Raji (cell line): ENCODE results near the gene WBP1.

Experiments
- POLR2A ChIP-seq: IDR thresholded peaks from 2 replicates; pipeline ENCODE4 v1.6.1; 2011; ENCODE audit warnings: low read depth, low read length, control low read depth; ENCODE audit not compliant: insufficient read depth

The WBP1 gene

DNA sequence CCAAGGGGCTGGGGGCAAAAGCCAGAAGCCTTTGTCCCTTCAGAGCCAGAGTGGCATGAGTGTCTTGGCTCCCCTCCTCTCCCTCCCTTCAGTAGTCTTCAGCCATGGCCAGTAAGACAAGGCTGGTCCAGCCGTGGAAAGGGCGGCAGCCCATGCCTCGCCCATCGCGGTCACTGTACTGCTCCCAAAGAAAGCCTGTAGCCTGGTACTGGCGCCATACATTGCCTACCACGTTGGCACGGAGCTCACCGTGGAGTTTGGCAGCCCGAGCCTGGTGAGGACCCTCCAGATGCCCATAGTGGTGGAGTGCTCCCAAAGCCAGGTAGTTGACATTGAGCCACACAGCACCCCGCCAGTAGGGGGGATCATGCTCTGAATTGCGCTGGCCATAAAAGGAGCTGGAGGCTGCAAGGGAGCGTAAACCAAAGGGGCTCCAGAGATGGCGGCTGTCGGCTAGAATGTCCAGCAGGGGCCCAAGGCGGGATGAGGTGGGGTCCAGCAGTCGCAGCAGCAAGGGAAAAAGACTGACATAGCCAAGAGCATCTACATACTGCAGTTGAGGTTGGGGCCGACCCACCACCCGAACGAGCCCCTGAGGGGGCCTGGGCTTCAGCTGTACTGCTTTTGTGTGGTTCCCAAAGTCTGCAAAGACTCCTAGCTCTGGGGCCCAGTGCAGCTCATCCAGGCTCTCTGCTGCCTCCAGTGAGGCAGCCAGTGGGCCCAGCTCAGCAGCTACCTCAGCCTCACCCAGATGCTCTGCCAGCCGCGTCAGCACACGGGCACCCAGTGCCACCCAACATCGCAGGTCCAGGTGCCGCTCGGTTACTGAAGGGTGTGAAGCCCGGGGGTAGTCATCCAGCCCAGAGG is 3.2 kb downstream of the WBP1 start:
- peak; percentile 1; the same call in 1 of the 2 replicates for TF ChIP-seq POLR2A

DNA sequence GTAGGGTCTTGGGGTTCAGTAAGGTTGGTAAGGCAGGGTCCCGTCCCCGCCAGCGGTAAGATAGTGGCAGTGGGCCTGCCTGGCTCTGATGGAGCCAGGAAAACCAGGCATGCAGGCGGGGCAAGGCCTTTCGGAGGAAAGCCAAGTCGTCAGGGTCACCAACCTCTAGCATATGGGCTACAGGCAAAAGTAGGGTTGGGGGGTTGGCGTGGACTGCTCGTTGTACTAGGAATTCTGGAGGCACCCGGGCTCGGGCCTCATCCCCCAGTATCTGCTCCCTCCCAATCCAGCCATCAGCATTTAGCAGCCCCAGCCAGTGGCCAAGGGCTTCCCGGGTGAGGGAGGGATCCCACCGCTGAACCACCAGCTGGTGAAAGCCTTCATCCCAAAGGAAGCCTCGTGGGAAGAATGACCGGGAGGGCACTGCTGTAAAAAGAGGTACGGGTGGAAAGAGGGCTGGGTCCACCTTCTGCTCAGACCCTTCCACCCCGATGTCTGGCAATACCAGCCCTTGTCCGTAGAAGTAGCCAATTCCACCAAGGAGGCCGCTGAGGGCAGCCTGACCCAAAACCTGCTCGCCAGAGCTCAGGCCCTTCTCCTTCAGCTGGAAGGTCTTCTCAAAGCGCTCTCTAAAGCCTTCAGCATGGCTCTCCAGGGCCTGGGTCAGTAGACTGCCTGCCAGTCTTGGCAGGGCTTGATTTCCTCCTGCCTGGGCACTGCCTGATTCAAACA is 4.0 kb downstream of the WBP1 start:
- peak; percentile 7; the same call in 1 of the 2 replicates for TF ChIP-seq POLR2A

- no peak for TF ChIP-seq POLR2A
These were observed 4.5 kb downstream of the WBP1 start for GRCh38 chr2:74462786-74463105.

GRCh38 chr2:74464406-74464805 is 6.2 kb downstream of the WBP1 start:
- TF ChIP-seq POLR2A: no peak

GRCh38 chr2:74471332-74472065 is 13.3 kb downstream of the WBP1 start:
- no peak for TF ChIP-seq POLR2A

DNA sequence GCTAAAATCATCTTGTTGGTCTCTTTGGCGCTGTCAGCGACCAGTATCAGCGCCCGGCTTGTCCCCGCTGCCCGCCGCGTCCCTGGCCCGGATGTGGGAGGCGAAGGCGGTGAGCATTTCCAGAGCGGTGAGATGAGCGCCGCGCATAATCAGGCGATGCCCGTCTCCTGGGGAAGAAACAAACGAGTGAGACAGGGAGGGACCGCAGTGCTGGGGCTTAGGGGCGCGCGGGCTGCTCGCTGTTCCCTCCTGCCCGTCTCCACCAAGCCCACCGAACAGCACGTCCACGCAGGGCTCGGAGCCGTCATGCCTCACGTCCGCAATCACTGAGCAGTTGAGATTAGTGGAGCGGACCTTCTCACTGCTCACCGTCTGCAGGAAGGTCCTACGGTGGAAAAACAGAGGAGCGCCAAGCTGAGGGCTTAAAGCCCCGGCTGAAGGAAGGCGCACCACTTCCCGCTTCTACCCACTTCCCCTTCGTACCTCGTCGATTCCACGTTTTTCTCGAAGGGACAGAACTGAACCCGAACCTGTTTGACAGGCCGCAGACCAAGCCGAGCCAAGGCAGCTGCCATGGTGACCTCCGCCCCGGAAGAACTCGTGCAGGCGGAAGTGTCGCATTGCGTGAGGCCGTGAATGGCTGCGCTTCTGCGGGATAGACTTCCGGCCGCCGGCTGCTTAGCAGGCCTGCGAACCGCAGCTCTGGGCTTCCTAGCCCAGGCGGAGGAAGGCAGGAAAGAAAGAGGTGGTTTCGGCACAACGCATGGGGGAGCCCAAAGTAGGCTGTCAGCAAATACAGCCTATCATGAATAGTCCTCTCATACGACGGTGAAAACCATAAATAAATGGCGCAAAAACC is 14.1 kb downstream of the WBP1 start, which contains the start of gene MRPL53:
Gene MRPL53 (minus strand): TSS at position 595 of the 859 bp plus-strand sequence. CDS start 20 bp downstream, at position 575.
- peak; percentile 92 for TF ChIP-seq POLR2A

DNA sequence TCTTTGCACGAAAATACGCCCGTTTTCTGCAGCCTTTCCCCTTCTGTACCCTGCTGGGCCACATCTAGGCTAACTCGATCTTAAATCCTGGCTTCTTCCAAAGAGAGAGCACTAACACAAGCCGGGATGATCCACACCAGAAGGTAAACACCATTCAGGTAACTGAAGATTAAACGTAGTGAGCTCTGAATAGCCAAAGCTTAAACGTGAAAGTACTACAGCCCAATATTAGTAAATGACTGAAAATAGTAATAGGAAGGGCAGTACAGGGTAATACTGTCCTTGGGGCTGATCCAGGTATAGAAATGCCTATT is 14.7 kb downstream of the WBP1 start:
- TF ChIP-seq POLR2A: no peak

DNA sequence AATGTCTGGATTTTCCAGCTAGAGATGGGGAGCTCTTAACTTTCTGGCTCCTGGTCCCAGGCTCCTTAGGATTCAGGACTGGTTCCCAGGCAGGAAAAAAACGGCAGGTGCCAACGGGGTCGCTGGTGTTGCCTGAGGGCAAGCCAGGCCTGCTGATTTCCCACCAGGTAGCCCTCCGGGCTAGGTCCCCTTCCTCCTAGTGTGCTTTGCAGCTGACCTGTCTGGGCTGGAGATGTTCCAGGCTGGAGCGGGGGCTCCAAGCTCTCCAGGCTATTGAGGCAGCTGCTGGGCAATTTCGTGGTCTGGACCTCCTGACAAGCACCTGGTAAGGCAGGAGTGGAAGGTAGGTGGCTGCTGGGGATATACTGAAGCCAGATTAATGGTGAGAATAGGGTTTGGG is 16.2 kb downstream of the WBP1 start:
- no peak for TF ChIP-seq POLR2A

DNA sequence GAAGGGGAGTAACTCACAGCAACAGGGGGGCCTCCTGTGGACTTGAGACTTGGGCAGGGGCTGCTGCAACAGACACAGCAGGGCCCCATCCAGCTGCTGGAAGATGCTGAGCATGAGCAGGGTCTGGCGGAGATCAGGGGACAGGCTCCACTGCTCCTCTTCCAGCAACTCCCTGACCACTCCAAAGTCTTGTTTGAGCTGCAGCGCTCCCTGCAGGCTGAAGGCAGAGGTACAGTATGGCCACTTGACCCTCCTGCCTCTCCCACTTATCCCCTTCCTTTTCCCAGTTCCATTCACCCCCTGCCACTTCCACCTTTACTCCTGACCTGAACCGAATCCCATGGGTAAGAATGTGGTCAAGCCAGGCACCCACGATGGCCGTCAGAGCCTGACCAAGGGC is 16.7 kb downstream of the WBP1 start:
- no peak for TF ChIP-seq POLR2A

GRCh38 chr2:74481431-74481830 is 23.2 kb downstream of the WBP1 start:
- no peak for TF ChIP-seq POLR2A

- TF ChIP-seq POLR2A: no peak; the same call in 1 of the 2 replicates
These were observed 23.9 kb downstream of the WBP1 start for GRCh38 chr2:74481961-74482800.

GRCh38 chr2:74482801-74483674 is 24.8 kb downstream of the WBP1 start, which contains the start of the genes CCDC142 and TTC31:
Gene CCDC142, minus strand, starts transcription at chr2:74482998. Its CDS starts 161 bp downstream, at chr2:74482837.
Gene TTC31, plus strand, starts transcription at chr2:74483081. Its CDS starts 15 bp downstream, at chr2:74483096.
- peak; percentile 78 for TF ChIP-seq POLR2A

GRCh38 chr2:74486141-74486540 is 27.9 kb downstream of the WBP1 start:
- no peak for TF ChIP-seq POLR2A
